GM13976 (cell line): ENCODE results near the gene MAGI3.
"Not testable (repeated sequence)": the region's sequence is repeated elsewhere in the genome, so short reads cannot be mapped to it uniquely, and the experiment has no call there.

ENCODE experiments used
- DNase-seq: peaks from one replicate; pipeline ENCODE4 v3.0.0; 2012; ENCODE audit warnings: low spot score
- CTCF ChIP-seq: IDR thresholded peaks from 2 replicates; pipeline ENCODE4 v1.5.1; 2012; ENCODE audit warnings: borderline replicate concordance, mild to moderate bottlenecking; ENCODE audit not compliant: insufficient read depth; ENCODE audit errors: extremely low read depth, missing control alignments, control extremely low read depth
- in situ Hi-C: fragments of 300-500 bp; cut with MboI; formaldehyde crosslinking; loops from one replicate; pipeline ENCODE4 v1.12.0; 2022; ENCODE audit warnings: low sequenced_read_pairs, mixed read lengths, inconsistent platforms; ENCODE audit not compliant: unreplicated experiment

The MAGI3 gene

GRCh38 chr1:113587475-113587874 lies 197.2 kb downstream of the MAGI3 start:
- no peak for TF ChIP-seq CTCF
- no peak for DNase-seq
- in situ Hi-C loops: no loop called here

- in situ Hi-C loops: no loop called here
- TF ChIP-seq CTCF: no peak
- no peak for DNase-seq
Observed at GRCh38 chr1:113592230-113592629, 201.9 kb downstream of the MAGI3 start.

- no peak for DNase-seq
- in situ Hi-C loops: no loop called here
- no peak for TF ChIP-seq CTCF
Observed at GRCh38 chr1:113593550-113594297, 203.4 kb downstream of the MAGI3 start.

GRCh38 chr1:113604466-113604865 lies 214.2 kb downstream of the MAGI3 start:
- in situ Hi-C loops, DNase-seq: not testable (repeated sequence)

- in situ Hi-C loops: no loop called here
- DNase-seq: no peak
- TF ChIP-seq CTCF: no peak
Observed at GRCh38 chr1:113605146-113605545, 214.8 kb downstream of the MAGI3 start.

- TF ChIP-seq CTCF: no peak
- DNase-seq: no peak
- in situ Hi-C loops: no loop called here
Observed at GRCh38 chr1:113608399-113608798, 218.1 kb downstream of the MAGI3 start.

- in situ Hi-C loops: no loop called here
- DNase-seq: no peak
- no peak for TF ChIP-seq CTCF
Observed at GRCh38 chr1:113610372-113610771, 220.1 kb downstream of the MAGI3 start.
